Measurements from ENCODE around the gene ACVR1.
A peak's percentile ranks its signal among the peaks of the same experiment; 100 is the strongest.

ACVR1 gene

DNA sequence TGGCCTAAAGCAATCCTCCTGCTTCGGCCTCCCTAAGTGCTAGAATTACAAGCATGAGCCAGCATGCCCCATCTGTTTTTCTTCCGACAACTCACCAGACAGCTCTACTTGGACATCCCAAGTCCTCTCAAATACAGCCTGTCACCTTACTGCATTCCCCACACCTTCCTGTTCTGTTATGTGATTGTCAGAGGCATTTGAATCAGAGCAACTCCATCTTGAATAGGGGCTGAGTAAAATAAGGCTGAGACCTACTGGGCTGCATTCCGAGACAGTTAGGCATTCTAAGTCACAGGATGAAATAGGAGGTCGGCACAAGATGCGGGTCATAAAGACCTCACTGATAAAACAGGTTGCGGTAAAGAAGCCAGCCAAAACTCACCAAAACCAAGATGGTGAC lies 17.3 kb downstream of the ACVR1 start:
- no peak for ATAC-seq
- TF ChIP-seq PPARA (CRISPR knock-in tag; IDR thresholded peaks at IDR 0.05; ENCODE audit: borderline replicate concordance) (no peak), TOX (CRISPR knock-in tag; IDR thresholded peaks at IDR 0.05; ENCODE audit: borderline replicate concordance) (no peak), RARB (CRISPR knock-in tag; IDR thresholded peaks at IDR 0.05) (no peak), ZNF70 (CRISPR knock-in tag; IDR thresholded peaks at IDR 0.05) (no peak)
- TF ChIP-seq, protein P1, sequence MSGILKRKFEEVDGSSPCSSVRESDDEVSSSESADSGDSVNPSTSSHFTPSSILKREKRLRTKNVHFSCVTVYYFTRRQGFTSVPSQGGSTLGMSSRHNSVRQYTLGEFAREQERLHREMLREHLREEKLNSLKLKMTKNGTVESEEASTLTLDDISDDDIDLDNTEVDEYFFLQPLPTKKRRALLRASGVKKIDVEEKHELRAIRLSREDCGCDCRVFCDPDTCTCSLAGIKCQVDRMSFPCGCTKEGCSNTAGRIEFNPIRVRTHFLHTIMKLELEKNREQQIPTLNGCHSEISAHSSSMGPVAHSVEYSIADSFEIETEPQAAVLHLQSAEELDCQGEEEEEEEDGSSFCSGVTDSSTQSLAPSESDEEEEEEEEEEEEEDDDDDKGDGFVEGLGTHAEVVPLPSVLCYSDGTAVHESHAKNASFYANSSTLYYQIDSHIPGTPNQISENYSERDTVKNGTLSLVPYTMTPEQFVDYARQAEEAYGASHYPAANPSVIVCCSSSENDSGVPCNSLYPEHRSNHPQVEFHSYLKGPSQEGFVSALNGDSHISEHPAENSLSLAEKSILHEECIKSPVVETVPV (CRISPR knock-in tag; IDR thresholded peaks at IDR 0.05): no peak

DNA sequence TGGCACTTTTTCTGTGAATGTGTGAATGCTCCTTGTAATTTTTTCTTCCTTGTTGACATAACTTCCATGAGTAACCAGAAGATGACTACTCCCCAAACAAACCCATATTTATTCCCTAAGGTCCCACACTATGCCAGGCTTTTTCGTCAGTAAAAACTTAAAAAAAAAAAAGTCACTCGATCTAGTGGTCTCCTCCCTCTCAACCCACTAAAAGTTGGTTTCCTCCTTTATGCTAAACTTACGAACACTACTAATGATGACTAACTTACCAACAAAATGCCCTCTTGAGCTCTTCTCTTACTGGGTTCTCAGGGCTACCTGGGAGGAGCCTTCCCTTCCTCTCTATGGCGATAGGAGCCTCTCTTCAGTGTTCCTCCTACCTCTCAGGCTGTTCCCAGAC lies 18.2 kb downstream of the ACVR1 start:
- TF ChIP-seq ESRRG (CRISPR knock-in tag; IDR thresholded peaks at IDR 0.05) (no peak), ARNTL (CRISPR knock-in tag; IDR thresholded peaks at IDR 0.05; ENCODE audit: borderline replicate concordance, low read depth) (no peak), PPARA (CRISPR knock-in tag; IDR thresholded peaks at IDR 0.05; ENCODE audit: borderline replicate concordance) (no peak), RARB (CRISPR knock-in tag; IDR thresholded peaks at IDR 0.05) (no peak), BACH2 (CRISPR knock-in tag; IDR thresholded peaks at IDR 0.05; ENCODE audit: borderline replicate concordance) (no peak), GLIS3 (CRISPR knock-in tag; IDR thresholded peaks at IDR 0.05) (no peak), ZNF70 (CRISPR knock-in tag; IDR thresholded peaks at IDR 0.05) (no peak), ZNF8 (CRISPR knock-in tag; IDR thresholded peaks at IDR 0.05) (no peak), ISL1 (CRISPR knock-in tag; IDR thresholded peaks at IDR 0.05) (no peak), SNAI2 (CRISPR knock-in tag; IDR thresholded peaks at IDR 0.05) (no peak), CSDC2 (CRISPR knock-in tag; IDR thresholded peaks at IDR 0.05) (no peak)
- TF ChIP-seq, protein P2, sequence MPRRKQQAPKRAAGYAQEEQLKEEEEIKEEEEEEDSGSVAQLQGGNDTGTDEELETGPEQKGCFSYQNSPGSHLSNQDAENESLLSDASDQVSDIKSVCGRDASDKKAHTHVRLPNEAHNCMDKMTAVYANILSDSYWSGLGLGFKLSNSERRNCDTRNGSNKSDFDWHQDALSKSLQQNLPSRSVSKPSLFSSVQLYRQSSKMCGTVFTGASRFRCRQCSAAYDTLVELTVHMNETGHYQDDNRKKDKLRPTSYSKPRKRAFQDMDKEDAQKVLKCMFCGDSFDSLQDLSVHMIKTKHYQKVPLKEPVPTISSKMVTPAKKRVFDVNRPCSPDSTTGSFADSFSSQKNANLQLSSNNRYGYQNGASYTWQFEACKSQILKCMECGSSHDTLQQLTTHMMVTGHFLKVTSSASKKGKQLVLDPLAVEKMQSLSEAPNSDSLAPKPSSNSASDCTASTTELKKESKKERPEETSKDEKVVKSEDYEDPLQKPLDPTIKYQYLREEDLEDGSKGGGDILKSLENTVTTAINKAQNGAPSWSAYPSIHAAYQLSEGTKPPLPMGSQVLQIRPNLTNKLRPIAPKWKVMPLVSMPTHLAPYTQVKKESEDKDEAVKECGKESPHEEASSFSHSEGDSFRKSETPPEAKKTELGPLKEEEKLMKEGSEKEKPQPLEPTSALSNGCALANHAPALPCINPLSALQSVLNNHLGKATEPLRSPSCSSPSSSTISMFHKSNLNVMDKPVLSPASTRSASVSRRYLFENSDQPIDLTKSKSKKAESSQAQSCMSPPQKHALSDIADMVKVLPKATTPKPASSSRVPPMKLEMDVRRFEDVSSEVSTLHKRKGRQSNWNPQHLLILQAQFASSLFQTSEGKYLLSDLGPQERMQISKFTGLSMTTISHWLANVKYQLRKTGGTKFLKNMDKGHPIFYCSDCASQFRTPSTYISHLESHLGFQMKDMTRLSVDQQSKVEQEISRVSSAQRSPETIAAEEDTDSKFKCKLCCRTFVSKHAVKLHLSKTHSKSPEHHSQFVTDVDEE (CRISPR knock-in tag; IDR thresholded peaks at IDR 0.05): no peak
- TF ChIP-seq, protein P3, sequence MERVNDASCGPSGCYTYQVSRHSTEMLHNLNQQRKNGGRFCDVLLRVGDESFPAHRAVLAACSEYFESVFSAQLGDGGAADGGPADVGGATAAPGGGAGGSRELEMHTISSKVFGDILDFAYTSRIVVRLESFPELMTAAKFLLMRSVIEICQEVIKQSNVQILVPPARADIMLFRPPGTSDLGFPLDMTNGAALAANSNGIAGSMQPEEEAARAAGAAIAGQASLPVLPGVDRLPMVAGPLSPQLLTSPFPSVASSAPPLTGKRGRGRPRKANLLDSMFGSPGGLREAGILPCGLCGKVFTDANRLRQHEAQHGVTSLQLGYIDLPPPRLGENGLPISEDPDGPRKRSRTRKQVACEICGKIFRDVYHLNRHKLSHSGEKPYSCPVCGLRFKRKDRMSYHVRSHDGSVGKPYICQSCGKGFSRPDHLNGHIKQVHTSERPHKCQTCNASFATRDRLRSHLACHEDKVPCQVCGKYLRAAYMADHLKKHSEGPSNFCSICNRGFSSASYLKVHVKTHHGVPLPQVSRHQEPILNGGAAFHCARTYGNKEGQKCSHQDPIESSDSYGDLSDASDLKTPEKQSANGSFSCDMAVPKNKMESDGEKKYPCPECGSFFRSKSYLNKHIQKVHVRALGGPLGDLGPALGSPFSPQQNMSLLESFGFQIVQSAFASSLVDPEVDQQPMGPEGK (CRISPR knock-in tag; IDR thresholded peaks at IDR 0.05; ENCODE audit: borderline replicate concordance): no peak
- ATAC-seq: no peak

DNA sequence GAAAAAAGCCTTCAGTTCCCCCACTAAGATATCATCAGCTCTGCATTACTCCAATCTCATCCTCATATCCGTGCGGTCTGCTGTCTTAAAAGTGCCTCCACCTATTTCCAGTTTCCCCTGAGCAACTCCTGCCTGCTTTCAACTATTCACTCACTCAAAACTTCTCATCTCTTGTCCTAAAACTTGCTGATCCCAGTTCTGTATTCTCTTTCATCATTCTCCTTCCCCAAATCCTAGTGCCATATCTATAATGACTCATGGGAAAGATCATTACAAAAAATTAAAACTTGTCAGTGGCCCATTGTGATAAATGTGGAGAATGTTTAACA lies 20.0 kb downstream of the ACVR1 start:
- TF ChIP-seq SNAI2 (CRISPR knock-in tag; IDR thresholded peaks at IDR 0.05): no peak
- TF ChIP-seq ZFP3 (CRISPR knock-in tag; IDR thresholded peaks at IDR 0.05): no peak
- peak; percentile 62 for ATAC-seq

DNA sequence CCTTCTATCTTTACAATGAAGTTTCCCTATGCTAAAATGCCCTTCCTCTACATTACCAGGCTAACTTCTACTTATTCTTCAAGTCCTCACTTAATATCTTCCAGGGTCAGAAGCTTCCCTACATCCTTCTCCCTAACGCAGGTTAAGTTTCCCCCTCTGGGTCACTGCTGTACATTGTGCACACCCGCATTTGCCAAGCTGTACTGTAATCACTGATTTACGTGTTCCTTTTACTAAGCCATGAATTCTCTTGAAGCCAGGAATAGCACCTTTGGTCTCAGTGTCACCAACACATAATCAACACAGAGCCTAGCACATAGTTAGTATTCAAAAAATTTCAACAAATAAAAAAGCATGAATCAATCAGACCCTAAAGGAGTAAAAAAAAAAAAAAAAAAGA lies 22.3 kb downstream of the ACVR1 start:
- no peak for ATAC-seq
- TF ChIP-seq SNAI2 (CRISPR knock-in tag; IDR thresholded peaks at IDR 0.05) (no peak), ZFP3 (CRISPR knock-in tag; IDR thresholded peaks at IDR 0.05) (no peak), ZC3H10 (CRISPR knock-in tag; IDR thresholded peaks at IDR 0.05) (no peak), TOX (CRISPR knock-in tag; IDR thresholded peaks at IDR 0.05; ENCODE audit: borderline replicate concordance) (no peak), CSDC2 (CRISPR knock-in tag; IDR thresholded peaks at IDR 0.05) (no peak), ZNF565 (CRISPR knock-in tag; conservative IDR thresholded peaks at IDR 0.05; ENCODE audit: low read depth) (no peak), PPARA (CRISPR knock-in tag; IDR thresholded peaks at IDR 0.05; ENCODE audit: borderline replicate concordance) (no peak), ZNF70 (CRISPR knock-in tag; IDR thresholded peaks at IDR 0.05) (no peak), ESRRG (CRISPR knock-in tag; IDR thresholded peaks at IDR 0.05) (no peak), BACH2 (CRISPR knock-in tag; IDR thresholded peaks at IDR 0.05; ENCODE audit: borderline replicate concordance) (no peak), OSR1 (CRISPR knock-in tag; IDR thresholded peaks at IDR 0.05) (no peak), RARB (CRISPR knock-in tag; IDR thresholded peaks at IDR 0.05) (no peak)
- TF ChIP-seq, protein P2 (CRISPR knock-in tag; IDR thresholded peaks at IDR 0.05): no peak
- TF ChIP-seq, protein P4, sequence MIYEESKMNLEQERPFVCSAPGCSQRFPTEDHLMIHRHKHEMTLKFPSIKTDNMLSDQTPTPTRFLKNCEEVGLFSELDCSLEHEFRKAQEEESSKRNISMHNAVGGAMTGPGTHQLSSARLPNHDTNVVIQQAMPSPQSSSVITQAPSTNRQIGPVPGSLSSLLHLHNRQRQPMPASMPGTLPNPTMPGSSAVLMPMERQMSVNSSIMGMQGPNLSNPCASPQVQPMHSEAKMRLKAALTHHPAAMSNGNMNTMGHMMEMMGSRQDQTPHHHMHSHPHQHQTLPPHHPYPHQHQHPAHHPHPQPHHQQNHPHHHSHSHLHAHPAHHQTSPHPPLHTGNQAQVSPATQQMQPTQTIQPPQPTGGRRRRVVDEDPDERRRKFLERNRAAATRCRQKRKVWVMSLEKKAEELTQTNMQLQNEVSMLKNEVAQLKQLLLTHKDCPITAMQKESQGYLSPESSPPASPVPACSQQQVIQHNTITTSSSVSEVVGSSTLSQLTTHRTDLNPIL (CRISPR knock-in tag; IDR thresholded peaks at IDR 0.05; ENCODE audit: low read depth): no peak
- TF ChIP-seq, protein P1 (CRISPR knock-in tag; IDR thresholded peaks at IDR 0.05): no peak

All from SK-N-SH treated with all-trans-retinoic acid at 6 μM for 48 hours (cell line).